MG63 (cell line): ENCODE results near the gene EFNB2. TPM values are rescaled to one million over a fixed set of nuclear protein-coding genes. Genes with fewer than 3 reads are reported as not detected.

Experiments used
- DNase-seq: peaks from one replicate; pipeline ENCODE4 v3.0.0-alpha.2; 2020
- H3K27me3 ChIP-seq: fragments of 250-450 bp; sonication (Bioruptor Pico); 2 replicates; pipeline ENCODE4 v1.5.1; 2020; ENCODE audit warnings: mild to moderate bottlenecking, moderate library complexity
- H3K36me3 ChIP-seq: fragments of 250-450 bp; sonication (Bioruptor Pico); 2 replicates; pipeline ENCODE4 v1.5.1; 2020; ENCODE audit warnings: mild to moderate bottlenecking, moderate library complexity
- H3K4me3 ChIP-seq: fragments of 250-450 bp; sonication (Bioruptor Pico); 2 replicates; pipeline ENCODE4 v1.5.1; 2020; ENCODE audit warnings: mild to moderate bottlenecking, moderate library complexity
- H3K9me3 ChIP-seq: fragments of 250-450 bp; sonication (Bioruptor Pico); 2 replicates; pipeline ENCODE4 v1.5.1; 2020; ENCODE audit warnings: mild to moderate bottlenecking, moderate library complexity
- total RNA-seq: library from RNA; depleted of rRNA; stranded (reverse); fragments of >200 nt; shearing (Covaris generic); gene quantifications from 2 replicates; pipeline ENCODE4 v1.2.3, GENCODE V29; 2014; ENCODE audit warnings: low replicate concordance; rRNA removed

The EFNB2 gene
- total RNA-seq, 1 experiment from 2014 or later: 2.3 TPM

- DNase-seq: no peak
- Histone ChIP-seq H3K36me3 (no peaks in the 10 kb centered on the region), H3K9me3 (no peaks in the 10 kb centered on the region), H3K27me3 (no peaks in the 10 kb centered on the region), H3K4me3 (no peak overlapping the region)
Observed at GRCh38 chr13:106455777-106456176, 79.7 kb downstream of the EFNB2 start.

- H3K9me3 ChIP-seq: no peaks in the 10 kb centered on the region
- no peak for DNase-seq
- no peaks in the 10 kb centered on the region for H3K27me3 ChIP-seq
- no peak overlapping the region for H3K4me3 ChIP-seq
- no peaks in the 10 kb centered on the region for H3K36me3 ChIP-seq
Observed at GRCh38 chr13:106455190-106455589, 80.3 kb downstream of the EFNB2 start.

GRCh38 chr13:106453101-106453500 is 82.4 kb downstream of the EFNB2 start:
- H3K27me3 ChIP-seq: no peaks in the 10 kb centered on the region
- no peaks in the 10 kb centered on the region for H3K9me3 ChIP-seq
- H3K36me3 ChIP-seq: no peaks in the 10 kb centered on the region
- no peak overlapping the region for H3K4me3 ChIP-seq
- DNase-seq: no peak

GRCh38 chr13:106450991-106451390 is 84.5 kb downstream of the EFNB2 start:
- no peak for DNase-seq
- no peaks in the 10 kb centered on the region for H3K36me3 ChIP-seq
- no peak overlapping the region for H3K4me3 ChIP-seq
- no peaks in the 10 kb centered on the region for H3K9me3 ChIP-seq
- H3K27me3 ChIP-seq: no peaks in the 10 kb centered on the region

- DNase-seq: no peak
- Histone ChIP-seq H3K27me3 (no peaks in the 10 kb centered on the region), H3K36me3 (no peaks in the 10 kb centered on the region)
Observed at GRCh38 chr13:106449096-106449495, 86.4 kb downstream of the EFNB2 start.

GRCh38 chr13:106445996-106446395 is 89.5 kb downstream of the EFNB2 start:
- no peak for DNase-seq
- Histone ChIP-seq H3K27me3 (peaks cover 3% of the 10 kb centered on the region; the same call in 1 of the 2 replicates), H3K4me3 (no peak overlapping the region), H3K36me3 (no peaks in the 10 kb centered on the region), H3K9me3 (no peaks in the 10 kb centered on the region)

More at GRCh38 chr13:106449096-106449495, 86.4 kb downstream of the EFNB2 start:
- H3K9me3 ChIP-seq: no peaks in the 10 kb centered on the region
- H3K4me3 ChIP-seq: no peak overlapping the region

- Histone ChIP-seq H3K4me3 (no peak overlapping the region), H3K9me3 (no peaks in the 10 kb centered on the region), H3K27me3 (peaks cover 3% of the 10 kb centered on the region; the same call in 1 of the 2 replicates), H3K36me3 (no peaks in the 10 kb centered on the region)
- no peak for DNase-seq
Observed at GRCh38 chr13:106443607-106444322, 91.7 kb downstream of the EFNB2 start.

- Histone ChIP-seq H3K4me3 (no peak overlapping the region), H3K9me3 (no peaks in the 10 kb centered on the region), H3K36me3 (no peaks in the 10 kb centered on the region), H3K27me3 (peaks cover 3% of the 10 kb centered on the region; the same call in 1 of the 2 replicates)
- DNase-seq: no peak
Observed at GRCh38 chr13:106440866-106441265, 94.6 kb downstream of the EFNB2 start.

Other genes starting within 250 kb of the EFNB2 start
- gene ARGLU1, start 32.5 kb upstream of the EFNB2 start, total RNA-seq: 63.4 and 89.4 TPM in 2 replicates